NCI-H748 (cell line): ENCODE measurements around the gene SWAP70.
"Not testable (repeated sequence)": the region's sequence is repeated elsewhere in the genome, so short reads cannot be mapped to it uniquely, and the experiment has no call there.

Experiments
- DNase-seq: peaks from one replicate; lab custom pipeline; 2025; ENCODE audit not compliant: unreplicated experiment; lab: John Stamatoyannopoulos, UW

The SWAP70 gene

DNA sequence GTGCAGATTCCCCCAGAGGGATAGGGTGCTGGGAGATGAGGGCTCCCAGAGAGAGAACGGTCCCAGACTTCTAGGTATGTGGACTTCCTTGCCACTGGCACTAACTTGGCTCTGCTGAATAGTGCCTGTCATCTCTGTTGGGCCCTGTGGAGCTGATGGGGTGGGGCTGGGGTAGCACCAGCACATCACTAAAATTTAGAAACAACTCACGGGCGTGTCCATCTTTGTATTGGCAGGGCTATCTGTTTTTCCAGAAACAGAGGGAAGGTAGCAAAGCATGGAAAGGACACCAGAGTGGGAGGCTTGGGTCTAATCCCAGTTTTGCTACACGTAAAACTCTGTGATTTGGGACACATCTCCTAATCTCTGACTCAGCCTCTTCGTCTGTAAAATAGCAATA lies 25.8 kb downstream of the SWAP70 start:
- DNase-seq: no peak

DNA sequence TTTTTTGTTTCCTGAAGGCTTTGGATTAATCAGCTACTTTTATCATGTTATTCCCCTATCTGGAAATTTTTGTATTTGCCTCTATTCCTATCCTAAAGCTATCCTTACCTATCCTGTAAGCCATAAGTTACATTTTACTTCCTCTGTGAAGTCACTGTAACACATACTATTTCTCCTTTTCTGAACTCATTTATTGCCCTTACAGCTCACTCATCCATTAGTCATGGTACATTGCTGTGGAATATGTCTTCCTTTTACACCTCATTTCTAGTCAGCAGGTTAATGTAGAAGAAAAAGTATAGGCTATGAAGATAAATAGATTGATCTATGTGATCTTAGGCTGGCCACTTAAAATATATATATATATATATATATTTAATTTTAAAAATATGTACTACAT lies 28.0 kb downstream of the SWAP70 start:
- no peak for DNase-seq

DNA sequence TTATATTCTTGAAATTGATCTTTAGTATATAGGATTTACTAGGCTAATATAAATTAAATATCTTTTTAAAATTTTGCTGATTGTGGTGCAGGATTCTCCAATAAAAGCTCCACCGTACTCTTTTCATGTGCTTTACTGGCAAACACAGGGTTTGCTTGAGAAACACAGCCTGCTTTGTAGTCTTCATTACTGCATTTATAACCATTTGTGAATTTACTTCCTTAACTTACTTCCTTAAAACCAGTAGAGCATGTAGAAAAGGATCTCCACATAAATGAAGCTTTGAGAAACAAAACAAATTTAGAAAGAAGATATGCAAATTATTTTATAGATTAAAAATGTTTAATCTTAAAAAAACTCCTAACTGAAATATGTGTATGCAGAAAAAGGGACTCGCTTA lies 28.8 kb downstream of the SWAP70 start:
- no peak for DNase-seq

DNA sequence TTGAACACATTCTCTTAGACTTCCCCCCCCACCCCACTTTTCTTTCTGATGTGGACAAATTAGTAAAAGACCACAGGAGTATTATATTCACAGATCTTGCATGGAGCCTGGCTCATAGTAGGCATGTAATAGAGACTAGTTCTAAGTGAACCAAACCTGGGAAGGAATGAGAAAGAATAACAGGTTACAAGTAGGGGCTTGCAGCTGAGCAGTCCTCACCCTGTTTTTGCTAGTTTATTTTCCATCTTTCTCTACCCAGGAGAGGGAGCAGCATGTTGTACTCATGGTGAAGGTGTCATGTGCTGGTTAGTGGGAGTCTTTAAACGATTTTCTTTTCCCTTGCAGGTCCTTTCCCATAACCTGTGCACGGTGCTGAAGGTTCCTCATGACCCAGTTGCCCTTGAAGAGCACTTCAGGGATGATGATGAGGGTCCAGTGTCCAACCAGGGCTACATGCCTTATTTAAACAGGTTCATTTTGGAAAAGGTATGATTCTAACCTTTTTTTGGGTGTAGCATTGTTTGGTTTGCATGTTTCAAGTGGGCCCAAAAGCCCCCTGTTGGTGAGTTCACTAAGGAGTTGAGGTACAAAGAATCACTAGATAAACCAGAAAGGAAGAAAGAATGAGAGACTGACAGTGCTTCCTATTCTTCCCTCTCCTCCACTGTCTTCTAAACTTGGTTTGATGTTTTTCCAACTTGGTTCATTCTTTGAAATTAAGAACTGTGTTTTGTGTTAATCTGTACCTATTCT lies 30.1 kb downstream of the SWAP70 start:
- DNase-seq: no peak

DNA sequence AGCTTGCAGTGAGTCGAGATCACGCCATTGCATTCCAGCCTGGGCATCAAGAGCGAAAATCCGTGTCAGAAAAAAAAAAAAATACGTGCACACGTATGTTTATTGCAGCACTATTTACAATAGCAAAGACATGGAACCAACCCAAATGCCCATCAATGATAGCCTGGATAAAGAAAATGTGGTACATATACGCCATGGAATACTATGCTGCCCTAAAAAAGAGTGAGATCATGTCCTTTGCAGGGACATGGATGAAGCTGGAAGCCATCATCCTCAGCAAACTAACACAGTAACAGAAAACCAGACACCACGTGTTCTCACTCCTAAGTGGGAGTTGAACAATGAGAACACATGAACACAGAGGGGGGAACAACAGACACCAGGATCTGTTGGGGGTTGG lies 31.4 kb downstream of the SWAP70 start:
- DNase-seq: not testable (repeated sequence)

DNA sequence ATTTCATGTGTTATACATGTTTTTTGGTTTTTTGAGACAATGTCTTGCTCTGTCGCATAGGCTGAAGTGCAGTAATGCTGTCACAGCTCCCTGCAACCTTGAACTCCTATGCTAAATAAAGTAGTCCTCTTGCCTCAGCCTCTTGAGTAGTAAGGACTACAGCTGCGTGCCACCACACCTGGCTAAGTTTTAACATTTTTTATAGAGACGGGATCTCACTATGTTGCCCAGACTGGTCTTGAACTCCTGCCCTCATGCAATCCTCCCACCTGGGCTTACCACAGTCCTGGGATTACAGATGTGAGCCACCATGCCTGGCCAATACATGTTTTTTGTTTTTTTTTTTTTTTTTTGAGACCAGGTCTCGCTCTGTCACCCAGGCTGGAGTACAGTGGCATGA lies 33.9 kb downstream of the SWAP70 start:
- no peak for DNase-seq

DNA sequence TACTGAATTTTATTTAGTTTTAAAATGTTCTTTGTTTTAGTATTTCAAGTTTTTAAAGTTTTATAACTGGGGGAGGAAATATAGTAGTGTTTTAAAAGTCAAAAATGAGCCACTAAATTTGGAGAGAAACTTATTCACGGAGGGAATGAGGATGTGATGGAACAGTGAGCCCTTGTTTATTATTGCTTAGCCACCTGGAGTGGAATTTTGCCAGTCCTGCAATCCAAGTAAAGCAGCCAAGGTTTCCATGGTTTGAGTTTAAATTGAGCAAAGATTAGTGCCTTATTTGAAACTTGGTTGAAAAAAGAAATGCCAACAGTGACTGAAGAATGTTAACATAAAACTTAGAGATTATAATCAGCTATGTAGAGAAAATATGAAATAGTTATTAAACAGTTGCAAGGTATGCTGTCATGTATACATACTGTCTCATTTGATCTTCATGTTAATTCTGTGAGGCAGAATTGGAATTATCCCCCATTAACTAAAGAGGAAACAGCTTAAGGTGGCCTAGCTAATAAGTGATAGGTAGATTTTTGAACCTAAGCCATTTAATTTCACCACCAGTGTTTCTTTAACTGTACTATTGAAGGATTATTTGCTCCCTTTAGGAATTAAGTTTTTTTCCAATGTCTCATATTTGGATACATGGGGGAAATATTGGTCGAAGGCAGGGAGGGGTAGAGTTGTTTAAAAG lies 36.4 kb downstream of the SWAP70 start:
- no peak for DNase-seq

DNA sequence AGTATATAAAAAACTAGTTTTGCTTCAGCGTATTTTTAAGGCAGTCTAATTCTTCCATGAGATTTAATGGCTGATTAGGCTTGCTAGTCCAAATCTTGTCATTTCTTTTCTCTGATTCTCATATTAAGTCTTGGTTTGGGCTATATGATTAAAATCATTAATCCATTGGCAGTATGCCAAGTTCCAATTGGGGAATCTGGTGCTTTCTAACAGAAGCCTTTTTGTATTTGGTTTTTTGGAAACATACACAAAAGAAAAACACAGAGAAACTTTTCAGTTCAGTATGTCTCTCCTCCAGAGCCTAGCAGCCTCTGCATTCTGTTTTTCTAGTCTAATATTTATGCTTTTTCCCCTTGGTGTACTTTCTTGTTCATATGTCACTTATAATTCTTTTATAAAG lies 37.9 kb downstream of the SWAP70 start:
- no peak for DNase-seq

DNA sequence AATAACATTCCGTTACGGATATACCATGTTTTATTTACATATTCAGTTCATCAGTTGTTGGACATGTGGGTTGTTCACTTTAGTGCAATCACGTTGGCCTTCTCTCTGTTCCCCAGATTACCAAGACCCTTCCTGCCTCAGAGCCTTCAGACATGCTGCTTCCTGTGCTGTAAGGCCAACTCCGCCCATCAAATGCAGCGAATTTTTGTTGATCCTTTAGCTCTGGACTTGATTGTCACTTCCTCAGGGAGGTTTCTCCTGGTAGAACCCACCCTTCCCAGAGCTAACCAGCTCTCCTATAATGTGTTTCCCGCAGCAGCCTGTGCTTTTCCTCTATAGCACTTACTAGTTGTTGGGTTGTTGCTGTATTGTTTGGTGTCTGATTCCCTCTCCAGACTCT lies 39.4 kb downstream of the SWAP70 start:
- DNase-seq: no peak

DNA sequence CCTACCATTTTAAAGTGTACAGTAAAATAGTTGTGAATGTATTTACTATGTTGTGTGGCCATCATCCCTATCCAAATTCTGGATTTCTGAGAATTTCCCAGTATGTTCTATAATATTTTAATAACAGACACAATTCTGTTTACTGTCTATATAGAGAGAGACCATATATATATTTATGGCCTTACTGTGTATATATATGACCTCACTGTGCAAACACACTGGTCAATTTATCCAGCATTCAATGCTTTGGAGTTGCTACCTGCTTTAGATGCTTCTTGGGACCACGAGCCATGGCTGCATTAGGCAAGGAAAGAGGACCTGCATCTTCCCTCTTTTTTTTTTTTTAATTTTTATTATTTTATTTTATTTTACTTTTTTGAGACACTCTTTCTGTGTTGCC lies 40.2 kb downstream of the SWAP70 start:
- no peak for DNase-seq

DNA sequence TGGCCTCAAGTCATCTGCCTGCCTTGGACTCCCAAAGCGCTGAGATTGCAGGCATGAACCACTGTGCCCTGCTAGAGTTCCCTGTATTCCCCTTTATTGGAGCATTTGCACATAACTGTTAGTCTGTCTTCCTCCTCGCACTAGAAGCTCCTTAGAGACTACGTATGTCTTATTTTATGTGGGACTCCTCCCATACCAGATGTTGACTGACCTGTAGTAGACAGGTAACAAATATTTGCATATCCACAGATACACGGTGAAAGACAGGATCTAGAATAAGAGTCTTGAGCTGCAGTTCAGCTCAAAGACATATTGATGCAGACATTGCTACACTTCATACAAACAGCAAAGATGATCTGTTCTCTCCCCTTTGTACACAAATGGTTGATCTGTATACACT lies 40.7 kb downstream of the SWAP70 start:
- DNase-seq: no peak

DNA sequence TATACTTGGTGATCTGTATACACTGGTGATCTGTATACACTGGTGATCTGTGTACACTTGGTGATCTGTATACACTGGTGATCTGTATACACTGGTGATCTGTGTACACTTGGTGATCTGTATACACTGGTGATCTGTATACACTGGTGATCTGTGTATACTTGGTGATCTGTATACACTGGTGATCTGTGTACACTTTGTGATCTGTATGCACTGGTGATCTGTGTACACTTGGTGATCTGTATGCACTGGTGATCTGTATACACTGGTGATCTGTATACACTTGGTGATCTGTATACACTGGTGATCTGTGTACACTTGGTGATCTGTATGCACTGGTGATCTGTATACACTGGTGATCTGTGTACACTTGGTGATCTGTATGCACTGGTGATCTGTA lies 41.5 kb downstream of the SWAP70 start:
- DNase-seq: not testable (repeated sequence)

DNA sequence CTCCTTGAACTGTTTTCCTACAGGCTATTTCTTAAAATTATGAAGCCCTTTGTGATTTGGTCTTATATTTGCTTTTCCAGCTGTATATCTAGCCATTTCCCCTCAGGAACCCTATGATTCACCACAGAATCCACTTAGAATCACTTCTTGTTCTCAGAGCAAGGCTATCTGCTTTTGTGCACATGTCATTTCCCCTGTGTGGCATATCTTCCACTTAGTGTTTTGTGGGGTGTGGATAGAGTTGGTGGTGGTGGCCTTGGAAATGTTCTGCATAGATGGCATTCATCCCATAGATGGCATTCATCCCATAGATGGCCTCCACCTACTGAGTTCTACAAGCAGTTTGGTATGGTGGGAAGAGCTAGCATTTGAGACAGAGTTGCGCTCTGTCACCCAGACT lies 44.7 kb downstream of the SWAP70 start:
- no peak for DNase-seq

DNA sequence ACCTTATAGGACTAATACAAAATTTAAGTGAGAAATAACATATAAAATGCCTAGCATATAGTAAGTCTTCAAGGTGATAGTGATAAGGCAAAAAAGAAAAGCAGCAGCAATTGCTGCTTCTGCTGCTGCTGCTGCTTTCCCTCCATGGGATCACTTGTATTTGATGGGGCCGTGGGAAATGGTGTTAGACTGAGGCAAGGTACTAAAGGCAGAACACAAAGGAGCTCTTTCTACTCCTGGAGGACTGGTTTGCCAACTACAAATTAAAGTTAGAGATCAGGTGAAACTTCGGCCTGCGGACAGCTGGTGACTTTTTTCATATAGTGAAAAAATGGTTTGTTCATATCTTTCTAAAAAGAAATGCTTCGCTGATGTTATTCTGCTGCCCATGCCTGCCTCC lies 46.3 kb downstream of the SWAP70 start:
- DNase-seq: no peak

DNA sequence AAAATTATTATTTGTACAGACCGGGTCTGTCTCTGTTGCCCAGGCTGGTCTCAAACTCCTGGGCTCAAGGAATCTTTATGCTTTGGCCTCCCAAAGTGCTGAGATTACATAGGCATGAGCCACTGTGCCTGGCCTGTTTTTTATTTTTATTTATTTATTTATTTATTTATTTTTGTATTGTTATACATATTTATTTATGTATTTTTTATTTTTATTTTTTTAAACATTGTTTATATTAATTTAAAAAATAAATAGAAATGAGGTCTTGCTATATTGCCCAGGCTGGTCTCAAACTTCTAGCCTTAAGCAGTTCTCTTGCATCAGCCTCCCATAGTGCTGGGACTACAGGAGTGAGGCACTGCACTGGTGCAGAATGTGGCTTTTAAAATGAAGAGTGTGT lies 47.0 kb downstream of the SWAP70 start:
- DNase-seq: no peak

DNA sequence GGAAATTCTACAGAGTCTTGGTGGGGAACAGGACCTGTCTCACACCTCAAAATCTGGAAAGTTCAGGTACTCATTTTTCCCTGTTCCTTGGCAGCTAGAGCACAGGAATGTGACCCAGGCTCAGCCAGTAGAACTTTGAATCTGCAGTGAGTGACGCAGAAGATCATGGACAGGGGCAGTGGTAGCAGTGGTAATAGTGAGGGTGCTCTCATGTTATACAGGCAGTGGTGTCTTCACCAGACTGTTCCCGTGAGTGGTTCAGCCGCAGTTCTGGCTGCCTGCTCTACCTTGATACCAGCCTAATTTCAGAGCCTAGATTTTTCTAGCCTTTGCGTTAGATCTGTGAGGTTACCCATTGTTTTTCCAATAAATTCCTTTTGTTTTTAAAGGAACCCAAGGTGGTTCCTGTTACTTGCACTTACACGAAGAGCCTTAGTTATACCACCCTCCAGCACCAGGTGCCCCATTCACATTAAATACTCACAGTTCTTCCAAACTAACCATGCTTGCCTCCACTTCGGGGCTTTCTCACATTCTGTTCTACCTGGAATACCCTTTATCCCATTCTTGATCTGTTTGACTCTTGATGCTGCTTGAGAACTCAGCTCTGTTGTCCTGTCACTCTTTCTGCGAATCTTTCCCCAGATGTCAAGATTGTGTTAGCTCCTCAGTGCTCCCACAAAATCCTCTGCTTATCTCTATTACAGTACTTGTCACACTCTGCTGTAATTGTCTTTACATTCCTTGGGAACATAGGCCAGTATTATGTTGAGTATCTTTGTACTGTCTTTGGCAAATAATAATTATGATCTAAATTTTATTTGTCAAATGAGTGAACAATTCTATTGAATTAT lies 47.8 kb downstream of the SWAP70 start:
- no peak for DNase-seq

DNA sequence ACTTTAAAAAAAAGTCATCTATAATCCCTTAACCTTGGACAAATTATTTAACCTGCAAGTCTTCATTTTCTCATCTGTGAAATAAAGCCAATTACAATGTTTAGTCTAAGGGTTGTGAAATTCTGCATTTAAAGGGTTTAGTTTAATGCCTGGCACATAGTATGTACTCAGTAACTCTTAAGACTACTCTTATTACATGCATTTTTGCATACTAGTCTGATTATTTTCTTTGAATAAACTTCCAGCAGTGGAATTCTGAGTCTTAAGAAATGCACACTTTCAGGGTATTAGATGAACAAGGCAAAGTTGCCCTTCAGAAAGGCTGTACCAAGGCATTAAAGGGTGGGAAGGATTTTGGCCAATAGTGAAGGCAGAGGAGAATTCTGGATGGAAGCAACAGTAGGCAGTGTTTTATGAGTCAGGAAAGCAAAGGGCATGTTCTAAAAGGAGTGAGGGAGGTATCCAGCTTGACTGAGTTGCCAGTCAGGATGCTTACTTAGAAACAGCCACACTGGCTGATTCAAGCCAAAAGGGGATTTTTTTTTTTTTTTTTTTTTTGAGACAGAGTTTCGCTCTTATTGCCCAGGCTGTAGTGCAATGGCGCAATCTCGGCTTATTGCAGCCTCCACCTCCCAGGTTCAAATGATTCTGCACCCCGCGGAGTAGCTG lies 50.5 kb downstream of the SWAP70 start:
- DNase-seq: no peak

DNA sequence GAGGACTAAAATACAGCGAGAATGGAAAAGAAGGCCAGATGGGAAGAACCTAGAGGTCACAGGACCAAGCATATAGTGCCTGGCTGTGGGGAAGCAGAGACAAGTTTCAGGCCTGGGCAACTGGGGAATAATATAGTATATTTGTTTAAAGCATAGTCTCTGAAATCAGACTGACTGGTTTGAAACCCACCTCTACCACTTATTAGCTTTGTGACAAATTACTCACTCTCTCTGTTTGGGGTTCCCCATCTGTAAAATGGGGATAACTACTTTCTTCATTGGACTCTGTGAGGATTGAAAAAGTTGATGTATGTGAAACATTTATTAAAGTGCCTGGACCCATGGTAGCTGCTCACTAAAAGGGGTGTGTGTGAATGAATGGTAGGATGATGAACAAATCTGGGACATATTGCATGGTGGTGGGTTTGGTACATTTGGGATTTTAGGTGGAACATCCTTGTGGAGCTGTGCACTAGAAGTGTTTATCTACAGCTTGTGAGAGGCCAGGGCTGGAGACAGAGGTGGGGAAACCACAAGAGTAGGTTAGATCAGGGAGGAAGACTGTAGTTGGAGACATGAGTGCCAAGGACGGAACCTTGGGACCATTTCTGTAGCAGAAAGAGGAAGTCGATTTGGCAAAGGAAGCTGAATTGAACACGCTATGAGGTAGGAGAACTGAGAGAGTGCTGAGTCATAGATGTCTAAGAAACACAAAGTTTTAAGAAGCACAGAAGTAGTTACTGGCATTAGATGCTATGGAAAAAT lies 52.6 kb downstream of the SWAP70 start:
- DNase-seq: no peak

DNA sequence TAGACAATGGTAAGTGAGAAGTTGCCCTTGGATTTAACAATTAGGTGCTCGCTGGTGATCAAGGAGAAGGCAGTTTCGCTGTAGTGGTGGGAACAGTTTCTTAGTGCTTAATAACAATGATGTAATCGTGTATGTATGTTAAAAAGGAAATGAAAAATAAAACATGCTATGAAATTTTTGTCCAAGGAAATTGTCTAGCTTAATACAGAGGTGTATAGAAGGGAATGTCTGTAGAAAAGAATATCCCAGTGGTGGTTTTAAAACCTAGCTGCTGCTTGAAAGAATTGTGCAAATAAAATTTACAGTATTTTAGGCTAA lies 53.1 kb downstream of the SWAP70 start:
- DNase-seq: no peak

DNA sequence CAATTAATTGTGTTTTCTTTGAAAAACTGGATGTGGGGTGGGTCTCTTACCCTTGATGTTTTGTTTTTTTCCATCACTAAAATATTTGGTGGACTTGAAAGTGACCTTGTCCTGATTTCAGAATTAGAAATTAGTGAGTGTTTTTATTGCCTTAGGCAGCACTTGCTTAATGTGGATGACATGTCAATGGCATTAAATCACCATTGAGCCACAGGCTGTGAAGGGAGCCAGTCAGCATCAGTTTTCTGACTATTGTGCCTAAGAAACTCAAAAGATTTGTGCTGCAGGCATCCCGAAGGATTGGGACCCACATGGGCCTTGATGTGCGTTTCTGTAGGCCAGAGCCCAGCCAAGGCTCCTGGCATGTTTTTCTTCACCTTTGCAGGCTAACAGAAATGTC lies 53.8 kb downstream of the SWAP70 start:
- no peak for DNase-seq

DNA sequence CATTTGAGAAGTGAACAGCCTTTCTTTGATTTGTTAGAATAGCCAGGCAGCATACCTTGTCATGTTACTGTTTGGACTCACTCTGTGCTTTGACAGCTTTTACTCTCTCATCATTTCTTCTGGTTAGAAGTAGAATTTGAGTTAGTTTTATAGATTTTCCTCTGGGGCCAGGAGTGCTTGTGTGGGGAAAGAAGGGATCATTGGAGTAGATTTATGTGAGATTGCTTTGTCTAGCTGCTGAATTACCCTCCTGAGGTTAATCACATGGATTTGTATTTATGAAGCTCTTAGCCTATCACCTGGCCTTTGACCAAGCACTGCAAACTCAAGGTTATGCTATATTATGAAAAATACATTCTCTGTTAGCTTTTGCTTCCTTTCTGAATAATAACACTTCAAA lies 54.3 kb downstream of the SWAP70 start:
- DNase-seq: no peak
